Mesothelial cell of epicardium (in vitro differentiated cells): Measurements from ENCODE around the gene CNOT2. TPM values are rescaled to one million over a fixed set of nuclear protein-coding genes. Genes with fewer than 3 reads are reported as not detected.

Experiments
- DNase-seq, 2 experiments: peaks; one replicate each; pipeline ENCODE4 v3.0.0; 2021; ENCODE audit warnings: low spot score in 2 of 2; ENCODE audit not compliant: unreplicated experiment in 2 of 2
- H3K27ac Mint-ChIP-seq: 2 replicates; pipeline ENCODE4 v1.8.0; 2021; ENCODE audit warnings: mixed read lengths
- H3K27me3 Mint-ChIP-seq: 2 replicates; pipeline ENCODE4 v1.8.0; 2021; ENCODE audit warnings: low read depth, mixed read lengths
- H3K36me3 Mint-ChIP-seq: 2 replicates; pipeline ENCODE4 v1.8.0; 2021; ENCODE audit warnings: mixed read lengths
- H3K4me1 Mint-ChIP-seq: 2 replicates; pipeline ENCODE4 v1.8.0; 2021; ENCODE audit warnings: mixed read lengths
- H3K4me3 Mint-ChIP-seq: 2 replicates; pipeline ENCODE4 v1.8.0; 2021; ENCODE audit warnings: mild to moderate bottlenecking, moderate library complexity, mixed read lengths
- H3K9me3 Mint-ChIP-seq: 2 replicates; pipeline ENCODE4 v1.8.0; 2021; ENCODE audit warnings: mixed read lengths
- total RNA-seq: library from RNA; stranded (reverse); gene quantifications from 3 replicates; pipeline ENCODE4 v1.2.1, GENCODE V29; 2021
- TF ChIP-seq, protein P1 (sequence below): fragments of 200-600 bp; sonication (generic); IDR thresholded peaks from one replicate; pipeline ENCODE4 v1.5.0; 2021; ENCODE audit warnings: antibody characterized with exemption; ENCODE audit not compliant: unreplicated experiment

The CNOT2 gene
- total RNA-seq, 1 donor from 2014 or later = 126 TPM

DNA sequence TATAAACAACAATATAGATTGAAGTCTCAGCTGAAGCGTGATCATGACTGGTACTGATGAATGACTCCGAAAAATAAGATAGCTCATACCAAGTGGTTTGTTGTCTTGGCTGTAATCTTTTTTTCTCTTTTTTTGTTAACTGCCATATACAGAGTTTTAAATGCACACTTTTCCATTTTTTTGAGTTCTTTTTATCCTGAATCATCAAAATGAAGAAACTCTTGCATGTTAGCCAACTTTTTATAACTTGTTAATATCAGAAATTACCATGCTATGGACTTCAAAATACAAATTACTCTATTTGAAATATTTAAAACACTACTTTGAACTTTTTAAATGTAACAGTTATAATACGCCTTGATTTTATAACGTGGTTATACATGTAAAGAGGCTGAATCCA, 112.7 kb downstream of the CNOT2 start:
- Mint-ChIP-seq H3K27me3 (no peaks in the 10 kb centered on the region), H3K27ac (no peak overlapping the region), H3K9me3 (no peaks in the 10 kb centered on the region), H3K4me3 (no peak overlapping the region), H3K36me3 (peaks cover 16% of the 10 kb centered on the region), H3K4me1 (peaks cover 2% of the 10 kb centered on the region)
- TF ChIP-seq, protein P1, sequence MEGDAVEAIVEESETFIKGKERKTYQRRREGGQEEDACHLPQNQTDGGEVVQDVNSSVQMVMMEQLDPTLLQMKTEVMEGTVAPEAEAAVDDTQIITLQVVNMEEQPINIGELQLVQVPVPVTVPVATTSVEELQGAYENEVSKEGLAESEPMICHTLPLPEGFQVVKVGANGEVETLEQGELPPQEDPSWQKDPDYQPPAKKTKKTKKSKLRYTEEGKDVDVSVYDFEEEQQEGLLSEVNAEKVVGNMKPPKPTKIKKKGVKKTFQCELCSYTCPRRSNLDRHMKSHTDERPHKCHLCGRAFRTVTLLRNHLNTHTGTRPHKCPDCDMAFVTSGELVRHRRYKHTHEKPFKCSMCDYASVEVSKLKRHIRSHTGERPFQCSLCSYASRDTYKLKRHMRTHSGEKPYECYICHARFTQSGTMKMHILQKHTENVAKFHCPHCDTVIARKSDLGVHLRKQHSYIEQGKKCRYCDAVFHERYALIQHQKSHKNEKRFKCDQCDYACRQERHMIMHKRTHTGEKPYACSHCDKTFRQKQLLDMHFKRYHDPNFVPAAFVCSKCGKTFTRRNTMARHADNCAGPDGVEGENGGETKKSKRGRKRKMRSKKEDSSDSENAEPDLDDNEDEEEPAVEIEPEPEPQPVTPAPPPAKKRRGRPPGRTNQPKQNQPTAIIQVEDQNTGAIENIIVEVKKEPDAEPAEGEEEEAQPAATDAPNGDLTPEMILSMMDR = no peak
- no peak for DNase-seq

DNA sequence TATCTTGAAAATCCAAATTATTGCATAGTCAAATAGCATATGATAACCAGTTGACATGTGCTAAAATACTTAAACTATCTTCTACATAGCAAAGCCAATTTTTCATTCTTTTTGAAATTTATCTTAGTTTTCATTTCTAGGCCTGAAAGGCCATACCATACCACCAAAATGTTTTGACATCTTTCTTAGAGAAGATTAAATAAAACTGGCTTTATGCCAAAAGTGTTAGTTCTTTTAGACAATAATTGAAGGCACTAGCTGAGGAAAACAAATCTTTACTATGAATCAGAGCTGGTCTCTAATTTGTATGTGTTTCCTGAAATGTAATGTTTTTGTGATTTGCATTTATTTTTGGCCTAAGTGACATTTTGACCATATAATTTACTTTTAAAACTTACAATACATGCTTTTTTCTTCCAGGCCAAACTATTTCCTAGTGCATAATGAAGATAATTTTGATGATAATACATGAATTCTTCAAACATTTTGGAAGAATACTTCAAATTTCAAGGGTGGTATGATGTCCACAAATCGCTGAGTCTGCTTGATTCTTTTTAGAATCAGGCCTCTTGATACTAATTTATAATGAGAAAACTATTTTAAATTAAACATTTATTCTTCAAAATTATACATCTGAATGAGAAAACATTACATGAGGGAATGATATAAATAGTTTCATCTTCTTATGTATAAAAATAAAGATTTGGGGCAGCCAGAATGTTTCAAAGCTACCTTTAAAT, 116.4 kb downstream of the CNOT2 start:
- no peak for DNase-seq
- Mint-ChIP-seq H3K9me3 (no peaks in the 10 kb centered on the region), H3K27ac (no peak overlapping the region), H3K4me3 (no peak overlapping the region), H3K27me3 (peaks cover 10% of the 10 kb centered on the region), H3K4me1 (peaks cover 2% of the 10 kb centered on the region), H3K36me3 (peaks cover 4% of the 10 kb centered on the region)
- TF ChIP-seq, protein P1 = no peak

- no peak for DNase-seq
- Mint-ChIP-seq H3K36me3 (no peaks in the 10 kb centered on the region), H3K27me3 (peaks cover 16% of the 10 kb centered on the region), H3K27ac (no peak overlapping the region), H3K4me3 (no peak overlapping the region), H3K4me1 (peaks cover 4% of the 10 kb centered on the region), H3K9me3 (no peaks in the 10 kb centered on the region)
- TF ChIP-seq, protein P1 = no peak
Measured at GRCh38 chr12:70360218-70360617, 117.0 kb downstream of the CNOT2 start.

- Mint-ChIP-seq H3K27ac (no peak overlapping the region), H3K4me1 (peaks cover 21% of the 10 kb centered on the region), H3K9me3 (no peaks in the 10 kb centered on the region), H3K4me3 (peak overlapping the region; percentile 71), H3K36me3 (no peaks in the 10 kb centered on the region), H3K27me3 (peaks cover 20% of the 10 kb centered on the region)
- DNase-seq = no peak
- TF ChIP-seq, protein P1 = no peak
Measured at GRCh38 chr12:70364695-70365397, 121.6 kb downstream of the CNOT2 start.

GRCh38 chr12:70365398-70365647, 122.1 kb downstream of the CNOT2 start:
- no peak overlapping the region for H3K27ac Mint-ChIP-seq
- H3K9me3 Mint-ChIP-seq = no peaks in the 10 kb centered on the region
- peaks cover 23% of the 10 kb centered on the region for H3K4me1 Mint-ChIP-seq
- H3K4me3 Mint-ChIP-seq = peak overlapping the region; percentile 71
- no peaks in the 10 kb centered on the region for H3K36me3 Mint-ChIP-seq
- DNase-seq = no peak
- H3K27me3 Mint-ChIP-seq = peaks cover 20% of the 10 kb centered on the region
- TF ChIP-seq, protein P1 = no peak
